Aorta (tissue), 5 donors: ENCODE data around the gene IL18. TPM values are rescaled to one million over a fixed set of nuclear protein-coding genes. Genes with fewer than 3 reads are reported as not detected.
"Not testable (repeated sequence)": the region's sequence is repeated elsewhere in the genome, so short reads cannot be mapped to it uniquely, and the experiment has no call there.

Source experiments
- ATAC-seq: fragments of 200-7000 bp; cut with Tn5 transposase; one replicate; pipeline ENCODE4 v1.9.1; 2022; ENCODE audit warnings: moderate library complexity; ENCODE audit not compliant: low FRiP score
- DNase-seq, 2 donors: peaks; one replicate each; pipeline ENCODE4 v3.0.0-alpha.2; 2020
- H3K27ac ChIP-seq, 2 donors: one replicate each; pipeline ENCODE4 v1.5.1; 2013; ENCODE audit warnings: low read length in 2 of 2, mild to moderate bottlenecking in 2 of 2, moderate library complexity in 2 of 2, control low read depth in 1 of 2, inconsistent platforms in 1 of 2, low read depth in 1 of 2
- H3K27me3 ChIP-seq, 2 donors: one replicate each; pipeline ENCODE4 v1.6.1; 2013; ENCODE audit warnings: control low read depth in 1 of 2, low read length in 1 of 2, mild to moderate bottlenecking in 1 of 2, moderate library complexity in 1 of 2; ENCODE audit not compliant: insufficient read depth in 2 of 2, control insufficient read depth in 1 of 2
- H3K36me3 ChIP-seq, 2 donors: one replicate each; pipeline ENCODE4 v1.6.1; 2013; ENCODE audit warnings: control low read depth in 1 of 2, low read length in 1 of 2, mild to moderate bottlenecking in 1 of 2; ENCODE audit not compliant: insufficient read depth in 2 of 2, control insufficient read depth in 1 of 2
- H3K4me1 ChIP-seq, 2 donors: one replicate each; pipeline ENCODE4 v1.6.1; 2013; ENCODE audit warnings: low read length in 2 of 2, control low read depth in 1 of 2, mild to moderate bottlenecking in 1 of 2, moderate library complexity in 1 of 2; ENCODE audit not compliant: insufficient read depth in 2 of 2, control insufficient read depth in 1 of 2
- H3K4me3 ChIP-seq, 2 donors: one replicate each; pipeline ENCODE4 v1.5.1; 2013; ENCODE audit warnings: low read length in 2 of 2, control low read depth in 1 of 2, mild to moderate bottlenecking in 1 of 2
- H3K9me3 ChIP-seq: one replicate; pipeline ENCODE4 v1.6.1; 2013; ENCODE audit warnings: mild to moderate bottlenecking, low read length; ENCODE audit not compliant: control insufficient read depth
- WGBS, 2 donors: extraction: QIAGEN DNeasy Blood & Tissue Kit; methylation state at CpG; one replicate each; pipeline ENCODE4 v1.1.7; 2013; 5-methylcytosine and 5-hydroxymethylcytosine counted together
- intact Hi-C, 2 donors: fragments of 100-400 bp; cut with DNase I; formaldehyde crosslinking; loops; one replicate each; pipeline versions ENCODE4 v1.14.2 to v1.15.0; 2022
- polyA plus RNA-seq, 2 donors: library from polyadenylated mRNA; stranded (reverse); fragments of 200-250 nt; gene quantifications; one replicate each; pipeline ENCODE4 v1.2.3, GENCODE V29; 2013
- total RNA-seq, 2 donors: library from RNA; stranded (reverse); fragmentation: NEBNext Ultra II Directional; extraction: Animal tissue kit (Norgen Biotek cat#: 25700); gene quantifications; one replicate each; pipeline ENCODE4 v1.2.1, GENCODE V29; 2021
- donor health status: healthy with polysubstance abuse.
- donor health status: Bipolar disorder and iron deficiency.
- donor health status: DM: no; HTN: no; CAD: no.
- donor health status: DM: no; HTN: no; CAD: no.
- donor health status: DM: yes; HTN: yes; CAD: no.

Gene IL18
- total and polyA plus RNA-seq, 4 donors, result 4.1 to 29.8 (median 14.1) TPM

GRCh38 chr11:112165049-112165448, 1.2 kb upstream of the IL18 start:
- 63 to 66% methylated on average over 3 of the region's 3 CpGs for WGBS, 2 donors
- intact Hi-C loops, result no loop called here
- DNase-seq (no peak), ATAC-seq (no peak)
- H3K27me3 ChIP-seq, result no peaks in the 10 kb centered on the region
- no peaks in the 10 kb centered on the region for H3K4me1 ChIP-seq
- no peaks in the 10 kb centered on the region for H3K36me3 ChIP-seq
- H3K27ac ChIP-seq, result no peak overlapping the region
- no peak overlapping the region for H3K4me3 ChIP-seq
- H3K9me3 ChIP-seq, result no peaks in the 10 kb centered on the region

- no peaks in the 10 kb centered on the region for H3K9me3 ChIP-seq
- no peak overlapping the region for H3K4me3 ChIP-seq
- no peak for DNase-seq
Measured at GRCh38 chr11:112162761-112163546, 940 bp downstream of the IL18 start.

GRCh38 chr11:112162200-112162599, 1.7 kb downstream of the IL18 start:
- DNase-seq, ATAC-seq, H3K27ac ChIP-seq, H3K27me3 ChIP-seq, H3K4me3 ChIP-seq, H3K36me3 ChIP-seq, H3K9me3 ChIP-seq, intact Hi-C loops, H3K4me1 ChIP-seq: not testable (repeated sequence)
- WGBS, 2 donors, result 89 to 93% methylated on average over 1 of the region's 1 CpG

More at GRCh38 chr11:112162761-112163546, 940 bp downstream of the IL18 start:
- intact Hi-C loops, result no loop called here
- 80 to 81% methylated on average over 6 of the region's 6 CpGs for whole genome bisulfite sequencing, 2 donors
- no peak for ATAC-seq
- Histone ChIP-seq H3K36me3 (no peaks in the 10 kb centered on the region), H3K27ac (no peak overlapping the region), H3K27me3 (no peaks in the 10 kb centered on the region), H3K4me1 (no peaks in the 10 kb centered on the region)

GRCh38 chr11:112161012-112161411, 2.9 kb downstream of the IL18 start:
- H3K4me1 ChIP-seq, result no peaks in the 10 kb centered on the region
- intact Hi-C loops, result no loop called here
- H3K4me3 ChIP-seq, result no peak overlapping the region
- 59 to 62% methylated on average over 1 of the region's 1 CpG for WGBS, 2 donors
- no peaks in the 10 kb centered on the region for H3K27me3 ChIP-seq
- DNase-seq (no peak), ATAC-seq (no peak)
- H3K9me3 ChIP-seq, result no peaks in the 10 kb centered on the region
- H3K27ac ChIP-seq, result no peak overlapping the region
- no peaks in the 10 kb centered on the region for H3K36me3 ChIP-seq

GRCh38 chr11:112160091-112160848, 3.6 kb downstream of the IL18 start:
- H3K9me3 ChIP-seq, result no peaks in the 10 kb centered on the region
- WGBS, 2 donors, result 42 to 74% methylated on average over 2 of the region's 2 CpGs
- H3K27me3 ChIP-seq, result no peaks in the 10 kb centered on the region
- no peak overlapping the region for H3K27ac ChIP-seq
- ATAC-seq (no peak), DNase-seq (no peak)
- no peaks in the 10 kb centered on the region for H3K4me1 ChIP-seq
- no peaks in the 10 kb centered on the region for H3K36me3 ChIP-seq
- no peak overlapping the region for H3K4me3 ChIP-seq
- intact Hi-C loops, result no loop called here

GRCh38 chr11:112159098-112160065, 4.5 kb downstream of the IL18 start:
- no peaks in the 10 kb centered on the region for H3K4me1 ChIP-seq
- no peak overlapping the region for H3K27ac ChIP-seq
- no peaks in the 10 kb centered on the region for H3K27me3 ChIP-seq
- intact Hi-C loops, result no loop called here
- no peaks in the 10 kb centered on the region for H3K9me3 ChIP-seq
- ATAC-seq (no peak), DNase-seq (no peak)
- H3K4me3 ChIP-seq, result no peak overlapping the region
- no peaks in the 10 kb centered on the region for H3K36me3 ChIP-seq
- WGBS, 2 donors, result 87% methylated on average over 7 of the region's 7 CpGs

- Histone ChIP-seq H3K9me3 (no peaks in the 10 kb centered on the region), H3K4me1 (no peaks in the 10 kb centered on the region), H3K27ac (no peak overlapping the region), H3K36me3 (no peaks in the 10 kb centered on the region), H3K4me3 (no peak overlapping the region), H3K27me3 (no peaks in the 10 kb centered on the region)
- ATAC-seq (no peak), DNase-seq (no peak)
- 70 to 71% methylated on average over 4 of the region's 4 CpGs for WGBS, 2 donors
- intact Hi-C loops, result no loop called here
Measured at GRCh38 chr11:112156956-112157766, 6.7 kb downstream of the IL18 start.
